ENCODE data around the gene RXFP1.

The RXFP1 gene

GRCh38 chr4:158597879-158598596, 76.4 kb downstream of the RXFP1 start:
- TF ChIP-seq CEBPB (IDR thresholded peaks at IDR 0.05) (no peak), ZBTB7A (IDR thresholded peaks at IDR 0.05; ENCODE audit: low read depth) (no peak), USF1 (IDR thresholded peaks at IDR 0.05) (no peak), CREB1 (IDR thresholded peaks at IDR 0.05; ENCODE audit: low read depth) (no peak), FOXM1 (IDR thresholded peaks at IDR 0.05; ENCODE audit: borderline replicate concordance, low read depth) (no peak), NFIC (IDR thresholded peaks at IDR 0.05) (no peak), RAD21 (IDR thresholded peaks at IDR 0.05; ENCODE audit: low read depth) (no peak), TCF12 (IDR thresholded peaks at IDR 0.05; ENCODE audit: low read depth) (no peak), MAX (IDR thresholded peaks at IDR 0.05) (no peak)

- TF ChIP-seq NFIC (IDR thresholded peaks at IDR 0.05) = no peak
- TF ChIP-seq USF1 (IDR thresholded peaks at IDR 0.05) = no peak
- TF ChIP-seq CREB1 (IDR thresholded peaks at IDR 0.05; ENCODE audit: low read depth) = no peak
- no peak for TF ChIP-seq RAD21 (IDR thresholded peaks at IDR 0.05; ENCODE audit: low read depth)
These were observed 77.5 kb downstream of the RXFP1 start for GRCh38 chr4:158599150-158599549.

GRCh38 chr4:158599765-158600498, 78.2 kb downstream of the RXFP1 start:
- no peak for TF ChIP-seq RAD21 (IDR thresholded peaks at IDR 0.05; ENCODE audit: low read depth)
- no peak for TF ChIP-seq TCF12 (IDR thresholded peaks at IDR 0.05; ENCODE audit: low read depth)
- TF ChIP-seq NFIC (IDR thresholded peaks at IDR 0.05) = no peak
- no peak for TF ChIP-seq EGR1 (IDR thresholded peaks at IDR 0.05)
- no peak for TF ChIP-seq TEAD4 (IDR thresholded peaks at IDR 0.05)
- TF ChIP-seq CREB1 (IDR thresholded peaks at IDR 0.05; ENCODE audit: low read depth) = no peak

- TF ChIP-seq TAF1 (IDR thresholded peaks at IDR 0.05; ENCODE audit: low read depth) = no peak
- no peak for TF ChIP-seq CREB1 (IDR thresholded peaks at IDR 0.05; ENCODE audit: low read depth)
- TF ChIP-seq TCF12 (IDR thresholded peaks at IDR 0.05; ENCODE audit: low read depth) = no peak
- no peak for TF ChIP-seq NFIC (IDR thresholded peaks at IDR 0.05)
- TF ChIP-seq TEAD4 (IDR thresholded peaks at IDR 0.05) = no peak
- TF ChIP-seq YY1 (IDR thresholded peaks at IDR 0.05; ENCODE audit: low read depth) = no peak
- no peak for TF ChIP-seq CEBPB (IDR thresholded peaks at IDR 0.05)
- TF ChIP-seq EP300 (IDR thresholded peaks at IDR 0.05; ENCODE audit: borderline replicate concordance) = no peak
- no peak for TF ChIP-seq USF1 (IDR thresholded peaks at IDR 0.05)
- TF ChIP-seq REST (IDR thresholded peaks at IDR 0.05; ENCODE audit: low read depth) = no peak
These were observed 82.7 kb downstream of the RXFP1 start for GRCh38 chr4:158604369-158604768.

- no peak for TF ChIP-seq REST (IDR thresholded peaks at IDR 0.05; ENCODE audit: low read depth)
- no peak for TF ChIP-seq NFIC (IDR thresholded peaks at IDR 0.05)
- no peak for TF ChIP-seq EGR1 (IDR thresholded peaks at IDR 0.05)
- no peak for TF ChIP-seq EP300 (IDR thresholded peaks at IDR 0.05; ENCODE audit: borderline replicate concordance)
- no peak for TF ChIP-seq FOXM1 (IDR thresholded peaks at IDR 0.05; ENCODE audit: borderline replicate concordance, low read depth)
- no peak for TF ChIP-seq ZBTB7A (IDR thresholded peaks at IDR 0.05; ENCODE audit: low read depth)
- TF ChIP-seq TAF1 (IDR thresholded peaks at IDR 0.05; ENCODE audit: low read depth) = no peak
- no peak for TF ChIP-seq TEAD4 (IDR thresholded peaks at IDR 0.05)
- no peak for TF ChIP-seq YY1 (IDR thresholded peaks at IDR 0.05; ENCODE audit: low read depth)
- no peak for TF ChIP-seq TCF12 (IDR thresholded peaks at IDR 0.05; ENCODE audit: low read depth)
- no peak for TF ChIP-seq CREB1 (IDR thresholded peaks at IDR 0.05; ENCODE audit: low read depth)
- no peak for TF ChIP-seq RAD21 (IDR thresholded peaks at IDR 0.05; ENCODE audit: low read depth)
- TF ChIP-seq USF1 (IDR thresholded peaks at IDR 0.05) = no peak
- no peak for TF ChIP-seq MAX (IDR thresholded peaks at IDR 0.05)
- no peak for TF ChIP-seq CEBPB (IDR thresholded peaks at IDR 0.05)
These were observed 83.7 kb downstream of the RXFP1 start for GRCh38 chr4:158605393-158605792.

Measured in Ishikawa (cell line).